GM13976 (cell line): ENCODE data around the gene SMAD1.

Source experiments
- DNase-seq: peaks from one replicate; pipeline ENCODE4 v3.0.0; 2012; ENCODE audit warnings: low spot score
- in situ Hi-C: fragments of 300-500 bp; cut with MboI; formaldehyde crosslinking; loops from one replicate; pipeline ENCODE4 v1.12.0; 2022; ENCODE audit warnings: low sequenced_read_pairs, mixed read lengths, inconsistent platforms; ENCODE audit not compliant: unreplicated experiment
- TF ChIP-seq, protein P1 (sequence below): IDR thresholded peaks from 2 replicates; pipeline ENCODE4 v1.5.1; 2012; ENCODE audit warnings: borderline replicate concordance, mild to moderate bottlenecking; ENCODE audit not compliant: insufficient read depth; ENCODE audit errors: extremely low read depth, missing control alignments, control extremely low read depth

SMAD1 gene

DNA sequence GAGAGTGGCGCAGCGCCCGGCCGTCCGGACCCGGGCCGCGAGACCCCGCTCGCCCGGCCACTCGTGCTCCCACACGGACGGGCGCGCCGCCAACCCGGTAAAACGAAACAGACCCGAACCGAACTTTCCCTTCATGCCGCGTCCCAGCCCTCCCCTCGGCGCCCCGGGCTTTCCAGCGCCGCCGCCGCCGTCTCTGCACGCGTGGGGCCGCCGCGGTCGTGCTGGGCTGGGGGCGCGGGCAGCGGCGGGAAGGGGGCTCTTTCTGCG is 222 bp downstream of the SMAD1 start:
- peak; percentile 62 for DNase-seq
- in situ Hi-C loops = no loop called here
- TF ChIP-seq, protein P1, sequence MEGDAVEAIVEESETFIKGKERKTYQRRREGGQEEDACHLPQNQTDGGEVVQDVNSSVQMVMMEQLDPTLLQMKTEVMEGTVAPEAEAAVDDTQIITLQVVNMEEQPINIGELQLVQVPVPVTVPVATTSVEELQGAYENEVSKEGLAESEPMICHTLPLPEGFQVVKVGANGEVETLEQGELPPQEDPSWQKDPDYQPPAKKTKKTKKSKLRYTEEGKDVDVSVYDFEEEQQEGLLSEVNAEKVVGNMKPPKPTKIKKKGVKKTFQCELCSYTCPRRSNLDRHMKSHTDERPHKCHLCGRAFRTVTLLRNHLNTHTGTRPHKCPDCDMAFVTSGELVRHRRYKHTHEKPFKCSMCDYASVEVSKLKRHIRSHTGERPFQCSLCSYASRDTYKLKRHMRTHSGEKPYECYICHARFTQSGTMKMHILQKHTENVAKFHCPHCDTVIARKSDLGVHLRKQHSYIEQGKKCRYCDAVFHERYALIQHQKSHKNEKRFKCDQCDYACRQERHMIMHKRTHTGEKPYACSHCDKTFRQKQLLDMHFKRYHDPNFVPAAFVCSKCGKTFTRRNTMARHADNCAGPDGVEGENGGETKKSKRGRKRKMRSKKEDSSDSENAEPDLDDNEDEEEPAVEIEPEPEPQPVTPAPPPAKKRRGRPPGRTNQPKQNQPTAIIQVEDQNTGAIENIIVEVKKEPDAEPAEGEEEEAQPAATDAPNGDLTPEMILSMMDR = no peak

GRCh38 chr4:145482209-145483037 is 770 bp downstream of the SMAD1 start:
- TF ChIP-seq, protein P1 = no peak

DNA sequence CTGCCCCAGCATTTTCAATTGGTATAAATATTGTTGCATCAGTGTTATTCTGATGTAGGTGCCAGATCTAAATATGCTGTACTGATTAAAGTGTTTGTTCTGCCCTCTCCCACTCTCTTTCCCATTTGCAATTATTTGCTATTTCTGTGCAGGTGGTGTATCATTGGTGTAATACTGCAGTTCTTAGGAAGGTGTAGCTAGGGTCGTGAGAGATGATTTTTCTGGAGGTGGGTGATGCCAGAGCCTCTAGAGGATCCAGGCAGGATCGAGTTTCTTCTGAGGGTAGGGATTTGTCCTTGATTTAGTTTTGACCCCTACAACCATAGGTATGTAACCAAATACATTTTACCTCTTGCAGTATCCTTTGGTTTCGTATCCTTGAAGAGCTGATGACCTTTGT is 1.9 kb downstream of the SMAD1 start:
- in situ Hi-C loops = no loop called here
- no peak for DNase-seq
- TF ChIP-seq, protein P1 = no peak

More at GRCh38 chr4:145482209-145483037, 770 bp downstream of the SMAD1 start:
- in situ Hi-C loops = no loop called here
- peak; percentile 64 for DNase-seq

DNA sequence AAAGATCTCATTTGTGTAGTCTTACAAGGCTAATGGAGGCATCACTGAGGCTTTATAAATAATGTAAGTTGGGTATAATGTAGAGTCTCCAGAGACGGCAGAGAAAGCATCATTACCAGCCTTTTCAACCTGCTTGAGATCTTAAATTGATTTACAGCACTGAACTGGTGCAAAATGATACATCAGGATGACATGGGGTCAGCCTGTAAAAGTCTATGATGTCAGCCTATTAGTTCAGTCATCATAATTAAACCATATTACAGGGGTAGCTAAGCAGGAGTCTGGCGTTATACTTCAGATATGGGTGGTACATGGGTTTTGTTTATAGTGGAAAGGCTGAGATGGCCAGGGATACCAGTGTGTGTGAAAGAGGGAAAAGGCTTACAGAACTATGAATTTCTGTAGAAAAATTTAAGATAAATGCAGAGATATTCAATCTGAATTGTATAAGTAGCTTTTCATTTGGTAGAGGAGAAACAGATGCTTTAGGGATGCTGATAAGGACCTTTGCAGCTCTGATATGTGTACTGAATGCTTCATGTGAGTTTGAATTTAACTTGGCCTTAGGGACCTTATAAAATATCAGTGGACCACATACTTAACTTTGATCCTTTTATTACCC is 2.7 kb downstream of the SMAD1 start:
- in situ Hi-C loops = no loop called here
- no peak for DNase-seq
- TF ChIP-seq, protein P1 = no peak

DNA sequence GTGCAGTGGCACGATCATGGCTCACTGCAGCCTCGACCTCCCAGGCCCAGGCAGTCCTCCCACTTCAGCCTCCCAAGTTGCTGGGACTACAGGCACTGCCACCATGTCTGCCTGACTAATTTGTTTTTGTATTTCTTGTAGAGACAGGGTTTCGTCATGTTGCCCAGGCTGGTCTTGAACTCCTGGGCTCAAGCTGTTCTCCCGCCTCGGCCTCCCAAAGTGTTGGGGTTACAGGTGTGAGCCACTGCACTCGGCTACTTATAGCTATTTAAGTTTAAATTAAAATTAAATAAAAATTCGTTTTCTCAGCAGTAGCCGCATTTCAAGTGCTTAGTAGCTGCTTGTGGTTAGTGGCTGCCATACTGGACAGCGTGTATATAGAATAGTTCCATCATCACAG is 3.5 kb downstream of the SMAD1 start:
- in situ Hi-C loops = no loop called here
- TF ChIP-seq, protein P1 = no peak
- no peak for DNase-seq

DNA sequence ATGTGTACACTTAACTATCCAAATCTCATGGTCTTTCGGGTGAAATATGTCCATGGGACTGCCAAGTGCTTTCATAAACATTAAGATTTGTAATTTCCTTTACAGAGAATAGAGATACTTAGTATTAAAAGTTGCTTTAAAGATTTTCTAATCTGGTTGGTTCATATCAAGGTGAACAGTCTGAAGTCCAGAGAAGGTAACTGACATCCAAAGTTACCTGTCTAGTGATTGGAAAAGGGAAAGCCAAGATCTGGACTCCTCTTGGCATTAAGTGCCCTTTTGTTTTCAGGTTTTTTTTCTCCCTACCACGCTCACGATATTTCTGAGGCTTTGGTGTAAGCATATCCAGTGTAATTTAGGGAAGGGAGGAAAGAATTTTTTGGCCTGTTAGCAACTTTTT is 5.0 kb downstream of the SMAD1 start:
- TF ChIP-seq, protein P1 = no peak
- DNase-seq = no peak
- in situ Hi-C loops = no loop called here
